ENCODE measurements around the gene CACNA1D. TPM values are rescaled to one million over a fixed set of nuclear protein-coding genes. Genes with fewer than 3 reads are reported as not detected.

Gene CACNA1D
- total RNA-seq, 2 experiments from 2014 or later, result not detected

GRCh38 chr3:53594276-53594675 lies 99.9 kb downstream of the CACNA1D start:
- ChIA-PET POLR2A (no interaction called here), CTCF (no interaction called here)
- Mint-ChIP-seq H3K27ac (no peak overlapping the region), H3K9me3 (no peaks in the 10 kb centered on the region), H3K4me3 (no peak overlapping the region), H3K36me3 (ENCODE audit: low read depth) (no peaks in the 10 kb centered on the region), H3K4me1 (ENCODE audit: low read depth) (peaks cover 6% of the 10 kb centered on the region), H3K27me3 (peaks cover 2% of the 10 kb centered on the region)
- intact Hi-C loops (cut with micrococcal nuclease), result no loop called here
- DNase-seq (no peak), ATAC-seq (no peak)
- TF ChIP-seq CTCF (IDR thresholded peaks at IDR 0.05), result no peak

DNA sequence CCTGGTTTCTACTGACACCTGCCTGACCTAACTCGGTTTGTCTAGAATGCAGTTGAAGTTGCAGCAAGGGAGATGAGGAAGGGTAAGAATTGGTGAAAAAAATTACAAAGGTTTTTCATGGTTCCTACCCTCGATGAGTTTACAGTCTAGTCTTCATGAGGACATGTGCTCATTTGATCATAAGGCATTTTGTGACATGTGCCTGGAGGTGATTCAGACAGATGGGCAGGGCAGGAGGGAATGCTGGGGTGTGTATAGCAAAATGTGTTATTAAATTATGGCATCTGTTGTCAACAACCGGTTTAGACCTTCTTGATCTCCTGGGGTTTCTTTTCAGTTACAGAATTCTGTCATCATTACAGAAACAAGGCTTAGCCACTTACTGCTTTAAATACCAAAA lies 101.2 kb downstream of the CACNA1D start:
- ChIA-PET POLR2A (no interaction called here), CTCF (interaction anchor here (0.6 kb wide), 1 partner anchor 135 kb away, joined by 3 read pairs; no protein-coding TSS in a partner anchor)
- no peak overlapping the region for H3K27ac Mint-ChIP-seq
- intact Hi-C loops (cut with micrococcal nuclease), result no loop called here
- no peaks in the 10 kb centered on the region for H3K27me3 Mint-ChIP-seq
- H3K4me1 Mint-ChIP-seq (ENCODE audit: low read depth), result peaks cover 6% of the 10 kb centered on the region
- no peaks in the 10 kb centered on the region for H3K9me3 Mint-ChIP-seq
- ATAC-seq (no peak), DNase-seq (no peak)
- no peaks in the 10 kb centered on the region for H3K36me3 Mint-ChIP-seq (ENCODE audit: low read depth)
- no peak overlapping the region for H3K4me3 Mint-ChIP-seq
- no peak for TF ChIP-seq CTCF (IDR thresholded peaks at IDR 0.05)

GRCh38 chr3:53597136-53597915 lies 102.9 kb downstream of the CACNA1D start:
- intact Hi-C loops (cut with micrococcal nuclease), result no loop called here
- no peaks in the 10 kb centered on the region for H3K9me3 Mint-ChIP-seq
- no peaks in the 10 kb centered on the region for H3K36me3 Mint-ChIP-seq (ENCODE audit: low read depth)
- H3K4me3 Mint-ChIP-seq, result no peak overlapping the region
- no peak overlapping the region for H3K27ac Mint-ChIP-seq
- DNase-seq (no peak), ATAC-seq (no peak)
- CTCF ChIA-PET, result interaction anchor here (1.1 kb wide), 1 partner anchor 114 kb away, joined by 3 read pairs; no protein-coding TSS in a partner anchor
- POLR2A ChIA-PET, result no interaction called here
- TF ChIP-seq CTCF (IDR thresholded peaks at IDR 0.05), result no peak
- no peaks in the 10 kb centered on the region for H3K27me3 Mint-ChIP-seq
- H3K4me1 Mint-ChIP-seq (ENCODE audit: low read depth), result peaks cover 6% of the 10 kb centered on the region

GRCh38 chr3:53599771-53600170 lies 105.4 kb downstream of the CACNA1D start:
- ChIA-PET POLR2A (interaction anchor here (0.9 kb wide), 1 partner anchor 13 kb away, joined by 3 read pairs; no protein-coding TSS in a partner anchor), CTCF (no interaction called here)
- H3K36me3 Mint-ChIP-seq (ENCODE audit: low read depth), result no peaks in the 10 kb centered on the region
- intact Hi-C loops (cut with micrococcal nuclease), result no loop called here
- no peak overlapping the region for H3K4me3 Mint-ChIP-seq
- ATAC-seq (no peak), DNase-seq (no peak)
- TF ChIP-seq CTCF (IDR thresholded peaks at IDR 0.05), result no peak
- no peaks in the 10 kb centered on the region for H3K9me3 Mint-ChIP-seq
- no peak overlapping the region for H3K27ac Mint-ChIP-seq
- peaks cover 2% of the 10 kb centered on the region for H3K27me3 Mint-ChIP-seq
- peaks cover 6% of the 10 kb centered on the region for H3K4me1 Mint-ChIP-seq (ENCODE audit: low read depth)

DNA sequence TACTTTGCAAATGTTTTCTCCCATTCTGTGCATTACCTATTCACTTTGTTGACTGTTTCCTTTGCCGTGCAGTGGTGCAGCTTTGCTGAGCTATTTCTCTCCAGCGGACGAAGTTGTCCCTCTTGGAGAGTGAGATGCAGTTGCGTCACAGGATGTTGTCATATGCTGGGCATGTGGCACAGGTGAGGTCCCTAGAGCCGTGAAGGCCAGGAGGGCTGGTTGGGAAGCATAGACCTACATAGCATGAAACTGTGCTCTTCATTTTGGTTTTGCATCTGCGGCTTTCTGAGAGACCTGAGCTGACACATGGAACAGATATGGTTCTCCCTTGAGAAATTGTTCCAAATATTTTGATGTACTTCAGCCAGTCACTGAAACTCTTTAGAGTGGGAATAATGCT lies 108.5 kb downstream of the CACNA1D start:
- H3K36me3 Mint-ChIP-seq (ENCODE audit: low read depth), result no peaks in the 10 kb centered on the region
- CTCF ChIA-PET, result no interaction called here
- H3K4me1 Mint-ChIP-seq (ENCODE audit: low read depth), result peaks cover under 1% of the 10 kb centered on the region
- ATAC-seq, result no peak
- no peak for TF ChIP-seq CTCF (IDR thresholded peaks at IDR 0.05)
- intact Hi-C loops (cut with micrococcal nuclease), result no loop called here
- POLR2A ChIA-PET, result no interaction called here
- peaks cover 6% of the 10 kb centered on the region for H3K27me3 Mint-ChIP-seq
- H3K9me3 Mint-ChIP-seq, result peaks cover 7% of the 10 kb centered on the region
- DNase-seq, result no peak
- H3K27ac Mint-ChIP-seq, result no peak overlapping the region
- no peak overlapping the region for H3K4me3 Mint-ChIP-seq

Data from activated CD8-positive, alpha-beta T cell treated with anti-CD3 and anti-CD28 coated beads for 36 hours (primary cell).